ENCODE measurements around the gene RABGAP1L.

Gene RABGAP1L

DNA sequence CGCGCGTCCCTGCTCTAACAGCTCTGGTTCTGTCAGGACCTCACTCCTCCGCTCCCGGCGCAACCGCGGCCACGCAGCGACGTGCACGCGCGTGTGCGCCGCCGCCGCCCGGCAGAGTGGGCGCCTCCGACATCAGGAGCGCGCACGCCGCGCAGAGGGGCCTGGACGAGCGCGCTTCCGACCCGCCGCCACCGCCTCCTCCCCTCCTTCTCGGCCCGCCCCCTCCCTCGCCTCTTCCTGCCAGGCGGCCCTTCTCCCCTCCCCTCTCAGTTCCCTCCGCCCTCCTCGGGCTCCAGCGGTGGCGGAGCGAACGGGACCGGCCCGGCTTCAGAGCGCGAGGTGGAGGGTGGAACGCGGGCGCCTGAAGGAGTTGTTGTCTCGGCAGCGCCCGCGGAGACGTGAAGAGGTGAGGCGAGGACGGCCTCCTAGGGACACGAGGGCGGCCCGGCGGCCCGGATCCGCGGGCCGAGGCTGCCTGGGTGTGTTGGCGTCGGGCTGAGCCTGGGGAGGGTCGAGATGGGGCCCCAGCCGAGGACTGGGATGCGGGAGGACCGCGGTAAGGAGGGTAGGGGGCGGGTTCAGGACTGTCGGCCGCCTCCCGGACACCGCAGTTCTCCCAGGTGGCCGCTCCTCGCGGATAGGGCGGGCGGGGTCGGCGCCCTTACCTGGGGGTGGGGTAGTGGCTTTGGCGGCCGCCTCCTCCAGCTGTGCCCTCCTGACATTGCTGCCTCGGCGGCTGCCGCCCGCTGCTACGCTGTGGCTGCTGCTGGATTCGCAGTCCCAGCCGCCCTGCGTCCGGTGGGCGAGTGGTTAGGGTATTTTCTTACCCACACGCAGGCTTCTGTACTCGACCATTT is at the start of gene RABGAP1L:
Gene RABGAP1L (plus strand): TSS at position 269 of the 857 bp plus-strand sequence.
- DNase-seq (ENCODE audit: extremely low read depth, insufficient read length) = peak; percentile 98
- TF ChIP-seq, protein P1, sequence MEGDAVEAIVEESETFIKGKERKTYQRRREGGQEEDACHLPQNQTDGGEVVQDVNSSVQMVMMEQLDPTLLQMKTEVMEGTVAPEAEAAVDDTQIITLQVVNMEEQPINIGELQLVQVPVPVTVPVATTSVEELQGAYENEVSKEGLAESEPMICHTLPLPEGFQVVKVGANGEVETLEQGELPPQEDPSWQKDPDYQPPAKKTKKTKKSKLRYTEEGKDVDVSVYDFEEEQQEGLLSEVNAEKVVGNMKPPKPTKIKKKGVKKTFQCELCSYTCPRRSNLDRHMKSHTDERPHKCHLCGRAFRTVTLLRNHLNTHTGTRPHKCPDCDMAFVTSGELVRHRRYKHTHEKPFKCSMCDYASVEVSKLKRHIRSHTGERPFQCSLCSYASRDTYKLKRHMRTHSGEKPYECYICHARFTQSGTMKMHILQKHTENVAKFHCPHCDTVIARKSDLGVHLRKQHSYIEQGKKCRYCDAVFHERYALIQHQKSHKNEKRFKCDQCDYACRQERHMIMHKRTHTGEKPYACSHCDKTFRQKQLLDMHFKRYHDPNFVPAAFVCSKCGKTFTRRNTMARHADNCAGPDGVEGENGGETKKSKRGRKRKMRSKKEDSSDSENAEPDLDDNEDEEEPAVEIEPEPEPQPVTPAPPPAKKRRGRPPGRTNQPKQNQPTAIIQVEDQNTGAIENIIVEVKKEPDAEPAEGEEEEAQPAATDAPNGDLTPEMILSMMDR (IDR thresholded peaks at IDR 0.05; ENCODE audit: insufficient read depth, low read length, poor library complexity, severe bottlenecking) = no peak
- no peaks in the 10 kb centered on the region for H3K27me3 ChIP-seq (replicated peaks; ENCODE audit: control insufficient read depth, insufficient read depth, low read length)
- H3K36me3 ChIP-seq (ENCODE audit: control insufficient read depth, insufficient read depth, low read length) = no peaks in the 10 kb centered on the region
- H3K4me3 ChIP-seq (replicated peaks; ENCODE audit: low read depth, low read length) = peak within 1 kb of the TSS; percentile 97

DNA sequence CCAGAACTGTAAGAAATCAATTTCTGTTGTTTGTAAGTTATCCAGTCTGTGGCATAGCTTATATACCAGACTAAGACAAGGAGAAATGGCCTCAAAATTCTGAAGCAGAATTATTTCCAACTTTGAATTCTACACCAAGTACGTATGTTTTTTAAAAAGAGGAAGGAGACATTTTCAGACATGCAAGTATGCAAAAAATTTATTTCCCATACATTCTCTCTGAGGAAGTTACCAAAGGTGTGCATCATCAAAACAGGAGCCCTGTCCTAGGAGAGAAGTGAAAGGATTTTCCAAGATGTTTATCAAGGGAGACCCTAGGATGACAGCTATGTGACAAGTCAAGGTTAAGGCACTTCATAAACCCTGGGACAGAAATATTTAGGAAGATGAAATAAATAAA is 49.3 kb upstream of the RABGAP1L start:
- Histone ChIP-seq H3K36me3 (ENCODE audit: control insufficient read depth, insufficient read depth, low read length) (no peaks in the 10 kb centered on the region), H3K4me3 (replicated peaks; ENCODE audit: low read depth, low read length) (no peak overlapping the region), H3K27me3 (replicated peaks; ENCODE audit: control insufficient read depth, insufficient read depth, low read length) (no peaks in the 10 kb centered on the region)
- no peak for DNase-seq (ENCODE audit: extremely low read depth, insufficient read length)
- TF ChIP-seq, protein P1 (IDR thresholded peaks at IDR 0.05; ENCODE audit: insufficient read depth, low read length, poor library complexity, severe bottlenecking) = no peak

DNA sequence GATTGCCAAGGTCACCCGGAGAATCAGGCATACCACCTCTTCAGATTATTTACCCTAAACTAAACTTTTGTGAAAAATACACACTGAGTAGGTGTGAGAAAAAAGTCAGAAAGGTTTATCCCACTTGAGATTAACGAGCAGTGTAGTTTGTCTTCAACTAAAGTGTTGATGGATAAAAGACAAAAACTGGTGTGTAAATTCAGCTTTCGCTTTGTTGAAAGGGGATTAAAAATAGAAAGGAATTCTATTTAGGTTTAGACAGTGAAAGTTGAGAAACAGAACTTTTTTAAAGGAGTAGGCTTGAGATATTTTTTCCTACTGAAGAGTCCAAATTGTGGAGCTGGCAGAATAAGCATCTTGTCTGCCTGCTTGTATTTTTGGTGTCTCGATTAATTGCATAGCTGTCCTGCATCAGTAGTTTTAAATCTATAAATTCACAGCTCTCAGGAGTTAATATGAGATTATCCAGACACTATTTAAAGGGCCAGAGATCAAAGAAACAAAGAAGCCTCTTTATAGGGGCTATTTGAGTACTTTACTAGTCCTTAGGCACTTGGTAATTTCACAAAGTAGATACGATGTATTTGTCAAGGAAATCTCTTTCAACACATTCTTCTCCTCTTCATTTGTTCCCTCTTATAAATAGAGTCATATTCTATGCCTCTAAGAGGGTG is 46.7 kb upstream of the RABGAP1L start:
- no peak for DNase-seq (ENCODE audit: extremely low read depth, insufficient read length)
- TF ChIP-seq, protein P1 (IDR thresholded peaks at IDR 0.05; ENCODE audit: insufficient read depth, low read length, poor library complexity, severe bottlenecking) = no peak
- Histone ChIP-seq H3K36me3 (ENCODE audit: control insufficient read depth, insufficient read depth, low read length) (no peaks in the 10 kb centered on the region), H3K27me3 (replicated peaks; ENCODE audit: control insufficient read depth, insufficient read depth, low read length) (no peaks in the 10 kb centered on the region), H3K4me3 (replicated peaks; ENCODE audit: low read depth, low read length) (no peak overlapping the region)

- no peak for DNase-seq (ENCODE audit: extremely low read depth, insufficient read length)
- TF ChIP-seq, protein P1 (IDR thresholded peaks at IDR 0.05; ENCODE audit: insufficient read depth, low read length, poor library complexity, severe bottlenecking) = no peak
Observed at GRCh38 chr1:174114106-174114505, 45.2 kb upstream of the RABGAP1L start.

DNA sequence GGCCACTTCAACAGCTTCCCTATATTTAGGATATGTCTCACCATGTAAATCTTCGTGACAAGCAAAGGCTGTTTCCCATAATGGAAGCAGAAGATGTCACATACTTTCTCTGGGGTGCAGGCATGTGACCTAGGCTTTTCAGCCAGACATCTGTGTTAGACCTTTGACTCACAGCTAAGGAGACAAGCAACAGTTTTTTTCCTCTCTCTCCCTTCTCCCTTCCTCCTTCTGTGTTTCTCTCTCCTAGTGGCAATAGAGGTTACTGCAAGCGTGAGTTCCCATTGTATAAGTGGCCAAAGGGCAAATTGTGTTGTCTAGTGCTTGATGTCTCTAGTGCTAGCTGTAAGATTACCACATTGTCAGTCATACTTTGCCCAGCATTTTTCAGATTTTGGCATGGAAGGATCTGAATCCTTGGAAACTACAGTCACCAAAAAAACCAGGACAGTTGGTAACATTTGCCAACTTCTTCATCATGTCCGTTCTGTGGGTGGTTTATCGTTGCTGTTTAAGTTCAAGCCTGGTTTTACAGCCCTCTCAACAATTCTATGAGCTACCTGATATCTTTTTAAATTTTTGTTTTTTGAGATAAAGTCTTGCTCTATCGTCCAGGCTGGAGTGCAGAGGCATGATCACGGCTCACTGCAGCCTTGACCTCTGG is 44.4 kb upstream of the RABGAP1L start:
- no peaks in the 10 kb centered on the region for H3K36me3 ChIP-seq (ENCODE audit: control insufficient read depth, insufficient read depth, low read length)
- TF ChIP-seq, protein P1 (IDR thresholded peaks at IDR 0.05; ENCODE audit: insufficient read depth, low read length, poor library complexity, severe bottlenecking) = peak; percentile 64
- no peak for DNase-seq (ENCODE audit: extremely low read depth, insufficient read length)

More at GRCh38 chr1:174114106-174114505, 45.2 kb upstream of the RABGAP1L start:
- H3K4me3 ChIP-seq (replicated peaks; ENCODE audit: low read depth, low read length) = no peak overlapping the region
- no peaks in the 10 kb centered on the region for H3K36me3 ChIP-seq (ENCODE audit: control insufficient read depth, insufficient read depth, low read length)
- H3K27me3 ChIP-seq (replicated peaks; ENCODE audit: control insufficient read depth, insufficient read depth, low read length) = no peaks in the 10 kb centered on the region

More for the DNA sequence above, 44.4 kb upstream of the RABGAP1L start:
- Histone ChIP-seq H3K27me3 (replicated peaks; ENCODE audit: control insufficient read depth, insufficient read depth, low read length) (no peaks in the 10 kb centered on the region), H3K4me3 (replicated peaks; ENCODE audit: low read depth, low read length) (no peak overlapping the region)

Measured in GM06990 (cell line).